Measurements from ENCODE around the gene MIGA2.

- no peak for TF ChIP-seq CTCF (IDR thresholded peaks at IDR 0.05)
- no peak for TF ChIP-seq POLR2A (IDR thresholded peaks at IDR 0.05)
These were observed 43.4 kb downstream of the MIGA2 start for GRCh38 chr9:129079829-129080228.
